Uterus (tissue), 2 donors: Measurements from ENCODE around the gene ISYNA1.

Experiments
- CTCF ChIP-seq, 4 experiments: fragments of 200-600 bp in 2 of 4; fragments of 450-650 bp in 2 of 4; sonication (generic) in 2 of 4; IDR thresholded peaks; one replicate each; pipeline ENCODE4 v1.5.1; 2016 to 2019; ENCODE audit warnings: antibody characterized with exemption in 4 of 4, mild to moderate bottlenecking in 2 of 4, moderate library complexity in 1 of 4
- POLR2A ChIP-seq, 2 donors: fragments of 450-650 bp; IDR thresholded peaks; one replicate each; pipeline ENCODE4 v1.6.1; 2016; ENCODE audit warnings: antibody characterized with exemption in 2 of 2, mild to moderate bottlenecking in 1 of 2, moderate library complexity in 1 of 2

- TF ChIP-seq CTCF (IDR thresholded peaks at IDR 0.05) (no peak), POLR2A (IDR thresholded peaks at IDR 0.05) (no peak)
Measured at GRCh38 chr19:18391509-18392075, 46.3 kb downstream of the ISYNA1 start.
